Parathyroid adenoma (tissue), 2 donors: ENCODE measurements around the gene STIM1.
"Not testable (repeated sequence)": the region's sequence is repeated elsewhere in the genome, so short reads cannot be mapped to it uniquely, and the experiment has no call there.

Source experiments
- H2AFZ ChIP-seq: fragments of 300-600 bp; sonication (generic); one replicate; pipeline ENCODE4 v1.7.0; 2017; ENCODE audit warnings: antibody characterized with exemption, mild to moderate bottlenecking
- H3K27ac ChIP-seq: fragments of 300-600 bp; sonication (generic); one replicate; pipeline ENCODE4 v1.7.0; 2017
- H3K27me3 ChIP-seq: fragments of 300-600 bp; sonication (generic); one replicate; pipeline ENCODE4 v1.7.0; 2017; ENCODE audit warnings: low read length; ENCODE audit not compliant: control insufficient read depth, insufficient read depth
- H3K36me3 ChIP-seq: fragments of 300-600 bp; sonication (generic); one replicate; pipeline ENCODE4 v1.7.0; 2017; ENCODE audit warnings: low read length; ENCODE audit not compliant: control insufficient read depth, insufficient read depth
- H3K4me1 ChIP-seq: fragments of 300-600 bp; sonication (generic); one replicate; pipeline ENCODE4 v1.7.0; 2017; ENCODE audit warnings: control low read depth
- H3K4me2 ChIP-seq: fragments of 300-600 bp; sonication (generic); one replicate; pipeline ENCODE4 v1.7.0; 2017; ENCODE audit warnings: low read length
- H3K4me3 ChIP-seq: fragments of 300-600 bp; sonication (generic); one replicate; pipeline ENCODE4 v1.7.0; 2017; ENCODE audit warnings: low read depth, low read length
- H3K79me2 ChIP-seq: fragments of 300-600 bp; sonication (generic); one replicate; pipeline ENCODE4 v1.7.0; 2017; ENCODE audit warnings: control low read depth
- H3K9ac ChIP-seq: fragments of 300-600 bp; sonication (generic); one replicate; pipeline ENCODE4 v1.7.0; 2017; ENCODE audit warnings: mild to moderate bottlenecking
- H3K9me3 ChIP-seq: fragments of 300-600 bp; sonication (generic); one replicate; pipeline ENCODE4 v1.7.0; 2017; ENCODE audit warnings: low read length; ENCODE audit not compliant: control insufficient read depth
- CTCF ChIP-seq: fragments of 300-600 bp; sonication (generic); IDR thresholded peaks from one replicate; pipeline ENCODE4 v1.7.0; 2017; ENCODE audit warnings: antibody characterized with exemption, mild to moderate bottlenecking
- donor health status: primary hyperparathyroidism.

STIM1 gene

GRCh38 chr11:4118107-4118506 is 262.6 kb downstream of the STIM1 start:
- Histone ChIP-seq H2AFZ (no peak overlapping the region), H3K36me3 (no peaks in the 10 kb centered on the region), H3K27ac (no peak overlapping the region), H3K79me2 (no peaks in the 10 kb centered on the region), H3K4me3 (no peak overlapping the region), H3K9me3 (no peaks in the 10 kb centered on the region), H3K4me2 (no peak overlapping the region), H3K4me1 (no peaks in the 10 kb centered on the region), H3K27me3 (no peaks in the 10 kb centered on the region), H3K9ac (no peak overlapping the region)
- no peak for TF ChIP-seq CTCF

- Histone ChIP-seq H3K4me2 (no peak overlapping the region), H3K4me3 (no peak overlapping the region), H3K4me1 (no peaks in the 10 kb centered on the region), H3K79me2 (no peaks in the 10 kb centered on the region), H3K9ac (no peak overlapping the region), H3K9me3 (no peaks in the 10 kb centered on the region), H3K27ac (no peak overlapping the region), H3K36me3 (no peaks in the 10 kb centered on the region), H3K27me3 (no peaks in the 10 kb centered on the region), H2AFZ (no peak overlapping the region)
- no peak for TF ChIP-seq CTCF
These were observed 267.8 kb downstream of the STIM1 start for GRCh38 chr11:4123218-4123617.

GRCh38 chr11:4125141-4125540 is 269.7 kb downstream of the STIM1 start:
- no peak overlapping the region for H3K9ac ChIP-seq
- H3K79me2 ChIP-seq = no peaks in the 10 kb centered on the region
- no peaks in the 10 kb centered on the region for H3K36me3 ChIP-seq
- no peak overlapping the region for H2AFZ ChIP-seq
- no peaks in the 10 kb centered on the region for H3K27me3 ChIP-seq
- no peak for TF ChIP-seq CTCF
- no peaks in the 10 kb centered on the region for H3K4me1 ChIP-seq
- H3K4me3 ChIP-seq = no peak overlapping the region
- no peak overlapping the region for H3K4me2 ChIP-seq
- no peaks in the 10 kb centered on the region for H3K9me3 ChIP-seq
- no peak overlapping the region for H3K27ac ChIP-seq

- H3K4me3 ChIP-seq = no peak overlapping the region
- no peaks in the 10 kb centered on the region for H3K9me3 ChIP-seq
- no peak overlapping the region for H2AFZ ChIP-seq
- TF ChIP-seq CTCF = no peak
- no peak overlapping the region for H3K9ac ChIP-seq
- H3K27ac ChIP-seq = no peak overlapping the region
- no peaks in the 10 kb centered on the region for H3K4me1 ChIP-seq
- no peaks in the 10 kb centered on the region for H3K27me3 ChIP-seq
- H3K36me3 ChIP-seq = no peaks in the 10 kb centered on the region
- no peaks in the 10 kb centered on the region for H3K79me2 ChIP-seq
- no peak overlapping the region for H3K4me2 ChIP-seq
These were observed 271.9 kb downstream of the STIM1 start for GRCh38 chr11:4127357-4127756.

- H3K9me3 ChIP-seq, H3K27me3 ChIP-seq, H3K4me1 ChIP-seq, H3K79me2 ChIP-seq, H3K9ac ChIP-seq, H3K4me3 ChIP-seq, H3K4me2 ChIP-seq, H2AFZ ChIP-seq, H3K36me3 ChIP-seq, H3K27ac ChIP-seq: not testable (repeated sequence)
These were observed 274.8 kb downstream of the STIM1 start for GRCh38 chr11:4130219-4130618.
